ENCODE results near the gene TIMM23. TPM values are rescaled to one million over a fixed set of nuclear protein-coding genes. Genes with fewer than 3 reads are reported as not detected.

The TIMM23 gene
- total RNA-seq, 1 experiment from 2014 or later: 85.2 TPM

DNA sequence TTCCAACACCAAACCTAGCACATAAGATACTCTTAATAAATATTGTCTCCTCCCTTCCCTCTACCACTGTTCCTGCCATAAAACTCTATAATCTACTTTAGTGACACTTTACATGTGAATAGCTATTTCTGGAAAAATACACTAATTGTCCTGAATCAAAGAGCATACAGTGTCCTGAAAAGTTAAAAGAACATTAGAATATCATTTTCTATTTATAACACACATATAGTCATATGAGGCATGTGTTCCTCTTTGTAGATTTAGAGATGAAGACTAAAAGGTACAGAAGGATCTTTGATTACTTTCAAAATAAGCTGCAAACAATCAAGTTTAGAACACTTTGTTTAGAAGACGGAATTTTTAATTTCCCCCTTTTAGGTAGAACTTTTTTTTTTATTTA, 44.5 kb downstream of the TIMM23 start:
- no peak overlapping the region for H3K27ac Mint-ChIP-seq (ENCODE audit: low read depth, unreplicated experiment)
- TF ChIP-seq, protein P1, sequence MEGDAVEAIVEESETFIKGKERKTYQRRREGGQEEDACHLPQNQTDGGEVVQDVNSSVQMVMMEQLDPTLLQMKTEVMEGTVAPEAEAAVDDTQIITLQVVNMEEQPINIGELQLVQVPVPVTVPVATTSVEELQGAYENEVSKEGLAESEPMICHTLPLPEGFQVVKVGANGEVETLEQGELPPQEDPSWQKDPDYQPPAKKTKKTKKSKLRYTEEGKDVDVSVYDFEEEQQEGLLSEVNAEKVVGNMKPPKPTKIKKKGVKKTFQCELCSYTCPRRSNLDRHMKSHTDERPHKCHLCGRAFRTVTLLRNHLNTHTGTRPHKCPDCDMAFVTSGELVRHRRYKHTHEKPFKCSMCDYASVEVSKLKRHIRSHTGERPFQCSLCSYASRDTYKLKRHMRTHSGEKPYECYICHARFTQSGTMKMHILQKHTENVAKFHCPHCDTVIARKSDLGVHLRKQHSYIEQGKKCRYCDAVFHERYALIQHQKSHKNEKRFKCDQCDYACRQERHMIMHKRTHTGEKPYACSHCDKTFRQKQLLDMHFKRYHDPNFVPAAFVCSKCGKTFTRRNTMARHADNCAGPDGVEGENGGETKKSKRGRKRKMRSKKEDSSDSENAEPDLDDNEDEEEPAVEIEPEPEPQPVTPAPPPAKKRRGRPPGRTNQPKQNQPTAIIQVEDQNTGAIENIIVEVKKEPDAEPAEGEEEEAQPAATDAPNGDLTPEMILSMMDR (IDR thresholded peaks at IDR 0.05; ENCODE audit: unreplicated experiment): no peak
- DNase-seq (ENCODE audit: unreplicated experiment): no peak
- H3K9me3 Mint-ChIP-seq (ENCODE audit: unreplicated experiment): no peaks in the 10 kb centered on the region
- CTCF ChIA-PET: interaction anchor here (1.0 to 3.3 kb wide), 2 partner anchors 10 to 13 kb away, joined by 4 to 13 read pairs; no protein-coding TSS in a partner anchor
- no peaks in the 10 kb centered on the region for H3K27me3 Mint-ChIP-seq (ENCODE audit: insufficient read depth, unreplicated experiment)
- no peak overlapping the region for H3K4me3 Mint-ChIP-seq (ENCODE audit: unreplicated experiment)
- peaks cover 18% of the 10 kb centered on the region for H3K4me1 Mint-ChIP-seq (ENCODE audit: insufficient read depth, unreplicated experiment)
- peaks cover 64% of the 10 kb centered on the region for H3K36me3 Mint-ChIP-seq (ENCODE audit: insufficient read depth, unreplicated experiment)
- POLR2A ChIA-PET: interaction anchor here (3.3 to 3.6 kb wide), 2 partner anchors 10 to 13 kb away, joined by 13 to 21 read pairs; partner anchors contain the start of gene NCOA4
- no TSS peak for BruUV-seq (replicated peaks)
- intact Hi-C loops (cut with micrococcal nuclease): no loop called here

DNA sequence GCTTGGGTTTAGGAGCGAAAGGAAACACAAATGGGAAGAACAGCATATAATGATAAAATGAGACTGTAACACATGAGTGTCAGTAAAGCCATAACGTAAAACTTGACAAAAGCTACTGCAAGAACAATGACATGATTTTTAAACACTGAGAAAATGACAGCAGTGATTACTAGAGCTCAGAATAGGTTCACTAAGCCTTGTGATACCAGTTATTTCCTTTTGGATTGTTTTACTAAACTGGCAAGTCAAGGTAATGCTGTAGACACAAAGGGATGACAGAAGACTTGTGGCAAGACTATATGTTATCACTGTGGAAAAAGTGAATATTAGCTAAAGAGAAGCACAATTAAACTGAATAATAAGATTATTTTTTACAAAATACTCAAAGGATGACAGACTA, 45.4 kb downstream of the TIMM23 start:
- no peak overlapping the region for H3K27ac Mint-ChIP-seq (ENCODE audit: low read depth, unreplicated experiment)
- intact Hi-C loops (cut with micrococcal nuclease): no loop called here
- POLR2A ChIA-PET: interaction anchor here (1.1 to 3.6 kb wide), 4 partner anchors 9 to 14 kb away, joined by 3 to 21 read pairs (median 8); partner anchors contain the start of gene NCOA4
- TF ChIP-seq, protein P1 (IDR thresholded peaks at IDR 0.05; ENCODE audit: unreplicated experiment): no peak
- H3K9me3 Mint-ChIP-seq (ENCODE audit: unreplicated experiment): no peaks in the 10 kb centered on the region
- BruUV-seq (replicated peaks): no TSS peak
- CTCF ChIA-PET: interaction anchor here (1.0 to 3.3 kb wide), 3 partner anchors 9 to 12 kb away, joined by 4 to 13 read pairs (median 7); no protein-coding TSS in a partner anchor
- H3K4me3 Mint-ChIP-seq (ENCODE audit: unreplicated experiment): no peak overlapping the region
- peaks cover 55% of the 10 kb centered on the region for H3K36me3 Mint-ChIP-seq (ENCODE audit: insufficient read depth, unreplicated experiment)
- H3K27me3 Mint-ChIP-seq (ENCODE audit: insufficient read depth, unreplicated experiment): no peaks in the 10 kb centered on the region
- peaks cover 23% of the 10 kb centered on the region for H3K4me1 Mint-ChIP-seq (ENCODE audit: insufficient read depth, unreplicated experiment)
- DNase-seq (ENCODE audit: unreplicated experiment): no peak

DNA sequence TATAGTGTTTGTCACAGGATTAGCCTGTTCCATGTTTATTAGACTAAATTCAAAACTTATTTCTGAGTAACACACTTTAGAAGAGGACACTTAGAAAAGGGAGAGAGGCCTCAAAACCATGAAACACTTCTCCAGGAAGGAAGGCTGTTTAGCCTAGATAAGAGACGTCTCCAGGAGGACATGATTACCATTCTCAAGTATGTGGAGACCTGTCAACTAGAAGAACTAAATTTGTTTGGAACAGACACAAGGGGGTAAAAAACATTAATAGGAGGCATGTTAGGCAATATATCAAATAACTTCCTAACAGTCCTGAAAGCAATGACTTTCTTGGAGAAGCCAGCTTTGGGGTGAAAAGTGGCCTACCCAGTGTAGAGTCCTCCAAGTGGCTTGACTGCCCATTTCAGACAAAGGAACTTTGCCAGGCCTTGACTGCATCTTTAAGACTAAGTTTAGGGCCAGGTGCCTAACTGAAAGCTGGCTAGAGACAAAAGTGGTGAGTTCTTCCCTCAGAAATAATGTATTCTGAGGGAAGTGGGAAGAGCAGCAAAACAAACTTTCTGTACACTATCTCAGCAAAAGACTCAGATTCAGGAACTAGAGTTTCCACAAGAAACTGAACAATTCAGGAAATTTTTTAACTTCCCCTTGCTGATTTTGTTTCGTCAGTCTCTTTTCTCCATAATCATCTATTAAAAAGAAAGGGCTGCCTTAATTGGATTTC, 46.3 kb downstream of the TIMM23 start:
- Mint-ChIP-seq H3K4me1 (ENCODE audit: insufficient read depth, unreplicated experiment) (peaks cover 27% of the 10 kb centered on the region), H3K27me3 (ENCODE audit: insufficient read depth, unreplicated experiment) (no peaks in the 10 kb centered on the region), H3K9me3 (ENCODE audit: unreplicated experiment) (no peaks in the 10 kb centered on the region), H3K27ac (ENCODE audit: low read depth, unreplicated experiment) (no peak overlapping the region), H3K4me3 (ENCODE audit: unreplicated experiment) (no peak overlapping the region), H3K36me3 (ENCODE audit: insufficient read depth, unreplicated experiment) (peaks cover 46% of the 10 kb centered on the region)
- intact Hi-C loops (cut with micrococcal nuclease): no loop called here
- TF ChIP-seq, protein P1 (IDR thresholded peaks at IDR 0.05; ENCODE audit: unreplicated experiment): no peak
- DNase-seq (ENCODE audit: unreplicated experiment): no peak
- no TSS peak for BruUV-seq (replicated peaks)
- ChIA-PET CTCF (interaction anchor here (0.6 to 1.0 kb wide), 3 partner anchors 11 to 1323 kb away, joined by 4 to 7 read pairs (median 4); no protein-coding TSS in a partner anchor), POLR2A (interaction anchor here (0.9 to 4.0 kb wide), 7 partner anchors 8 to 46 kb away, joined by 3 to 34 read pairs (median 4); partner anchors contain the start of genes NCOA4 and TIMM23)

DNA sequence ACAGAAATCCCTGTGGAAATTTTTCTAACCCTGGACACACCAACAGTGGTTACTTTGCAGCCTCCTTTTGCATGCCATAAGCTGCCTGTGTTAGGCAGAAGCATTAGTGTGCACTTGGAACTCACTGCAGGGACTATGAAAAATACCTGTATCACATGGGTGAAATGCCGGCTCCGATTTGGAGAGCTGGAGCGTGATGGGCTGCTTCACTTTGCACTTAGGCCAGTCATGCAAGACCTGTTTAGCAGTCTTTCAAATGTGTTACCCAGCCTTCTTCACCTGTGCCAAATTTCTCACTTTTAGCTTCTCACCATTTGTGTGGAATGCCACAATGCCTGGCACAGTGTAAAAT, 46.9 kb downstream of the TIMM23 start:
- POLR2A ChIA-PET: interaction anchor here (0.9 to 4.0 kb wide), 5 partner anchors 9 to 47 kb away, joined by 3 to 34 read pairs (median 5); partner anchors contain the start of genes NCOA4 and TIMM23
- no peaks in the 10 kb centered on the region for H3K9me3 Mint-ChIP-seq (ENCODE audit: unreplicated experiment)
- H3K27ac Mint-ChIP-seq (ENCODE audit: low read depth, unreplicated experiment): no peak overlapping the region
- H3K27me3 Mint-ChIP-seq (ENCODE audit: insufficient read depth, unreplicated experiment): no peaks in the 10 kb centered on the region
- peaks cover 29% of the 10 kb centered on the region for H3K4me1 Mint-ChIP-seq (ENCODE audit: insufficient read depth, unreplicated experiment)
- DNase-seq (ENCODE audit: unreplicated experiment): no peak
- H3K4me3 Mint-ChIP-seq (ENCODE audit: unreplicated experiment): no peak overlapping the region
- CTCF ChIA-PET: interaction anchor here (0.6 to 0.8 kb wide), 2 partner anchors 11 to 1323 kb away, joined by 4 read pairs; no protein-coding TSS in a partner anchor
- H3K36me3 Mint-ChIP-seq (ENCODE audit: insufficient read depth, unreplicated experiment): peaks cover 41% of the 10 kb centered on the region
- TF ChIP-seq, protein P1 (IDR thresholded peaks at IDR 0.05; ENCODE audit: unreplicated experiment): no peak
- intact Hi-C loops (cut with micrococcal nuclease): no loop called here
- no TSS peak for BruUV-seq (replicated peaks)
